GM18861 (cell line): ENCODE results near the gene PACRG.

Experiments used
- ATAC-seq: cut with Tn5 transposase; IDR thresholded peaks from one replicate; pipeline ENCODE4 v1.9.1; 2021; ENCODE audit not compliant: unreplicated experiment

PACRG gene

GRCh38 chr6:162862462-162862861 lies 134.7 kb downstream of the PACRG start:
- no peak for ATAC-seq

GRCh38 chr6:162862941-162863340 lies 135.2 kb downstream of the PACRG start:
- ATAC-seq, result no peak

- no peak for ATAC-seq
Measured at GRCh38 chr6:162863821-162864220, 136.0 kb downstream of the PACRG start.

- ATAC-seq, result no peak
Measured at GRCh38 chr6:162864911-162865310, 137.1 kb downstream of the PACRG start.

GRCh38 chr6:162866656-162867055 lies 138.9 kb downstream of the PACRG start:
- ATAC-seq, result no peak

GRCh38 chr6:162868397-162868796 lies 140.6 kb downstream of the PACRG start:
- no peak for ATAC-seq

GRCh38 chr6:162871966-162872365 lies 144.2 kb downstream of the PACRG start:
- ATAC-seq, result no peak

GRCh38 chr6:162873537-162873936 lies 145.8 kb downstream of the PACRG start:
- ATAC-seq, result no peak

- ATAC-seq, result no peak
Measured at GRCh38 chr6:162875070-162875469, 147.3 kb downstream of the PACRG start.

- no peak for ATAC-seq
Measured at GRCh38 chr6:162882801-162883481, 155.2 kb downstream of the PACRG start.

GRCh38 chr6:162887981-162888689 lies 160.4 kb downstream of the PACRG start:
- no peak for ATAC-seq

- ATAC-seq, result no peak
Measured at GRCh38 chr6:162889303-162889702, 161.5 kb downstream of the PACRG start.

GRCh38 chr6:162898011-162898410 lies 170.2 kb downstream of the PACRG start:
- ATAC-seq, result no peak

- ATAC-seq, result no peak
Measured at GRCh38 chr6:162899148-162899547, 171.4 kb downstream of the PACRG start.

- ATAC-seq, result no peak
Measured at GRCh38 chr6:162900503-162900902, 172.7 kb downstream of the PACRG start.

GRCh38 chr6:162904069-162904663 lies 176.4 kb downstream of the PACRG start:
- ATAC-seq, result no peak

- no peak for ATAC-seq
Measured at GRCh38 chr6:162906479-162906878, 178.7 kb downstream of the PACRG start.

GRCh38 chr6:162907876-162908481 lies 180.2 kb downstream of the PACRG start:
- ATAC-seq, result no peak

- ATAC-seq, result no peak
Measured at GRCh38 chr6:162913206-162913605, 185.4 kb downstream of the PACRG start.

GRCh38 chr6:162917506-162917905 lies 189.7 kb downstream of the PACRG start:
- ATAC-seq, result no peak

- no peak for ATAC-seq
Measured at GRCh38 chr6:162921062-162921461, 193.3 kb downstream of the PACRG start.

- ATAC-seq, result no peak
Measured at GRCh38 chr6:162921510-162922040, 193.8 kb downstream of the PACRG start.
